Neural progenitor cell (in vitro differentiated cells): ENCODE results near the gene CALB2.

Source experiments
- EZH2 ChIP-seq: fragments of 200-600 bp; sonication (generic); IDR thresholded peaks from 2 replicates; pipeline ENCODE4 v1.6.1; 2017; ENCODE audit warnings: antibody characterized with exemption, mild to moderate bottlenecking, moderate library complexity
- TF ChIP-seq, protein P1 (sequence below): fragments of 200-600 bp; sonication (generic); IDR thresholded peaks from 2 replicates; pipeline ENCODE4 v1.5.1; 2017; ENCODE audit warnings: antibody characterized with exemption, mild to moderate bottlenecking

DNA sequence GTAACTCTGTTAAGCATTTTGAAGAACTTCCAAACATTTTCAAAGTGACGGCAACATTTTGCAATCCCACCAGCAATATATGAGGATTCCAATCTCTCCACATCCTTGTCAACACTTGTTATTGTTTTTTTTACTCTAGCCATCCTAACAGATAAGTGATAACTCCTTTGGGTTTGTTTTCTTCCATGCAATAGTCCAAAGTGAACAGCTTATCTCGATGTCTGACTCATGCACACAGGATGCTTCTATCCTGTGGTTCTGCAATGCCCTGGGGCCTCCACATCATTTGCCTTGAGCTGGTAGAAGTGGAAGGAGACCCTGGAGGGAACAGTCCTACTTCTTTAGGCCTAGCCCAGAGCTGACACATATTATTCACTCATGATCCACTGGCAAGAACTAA is 70.4 kb downstream of the CALB2 start:
- no peak for TF ChIP-seq EZH2
- TF ChIP-seq, protein P1, sequence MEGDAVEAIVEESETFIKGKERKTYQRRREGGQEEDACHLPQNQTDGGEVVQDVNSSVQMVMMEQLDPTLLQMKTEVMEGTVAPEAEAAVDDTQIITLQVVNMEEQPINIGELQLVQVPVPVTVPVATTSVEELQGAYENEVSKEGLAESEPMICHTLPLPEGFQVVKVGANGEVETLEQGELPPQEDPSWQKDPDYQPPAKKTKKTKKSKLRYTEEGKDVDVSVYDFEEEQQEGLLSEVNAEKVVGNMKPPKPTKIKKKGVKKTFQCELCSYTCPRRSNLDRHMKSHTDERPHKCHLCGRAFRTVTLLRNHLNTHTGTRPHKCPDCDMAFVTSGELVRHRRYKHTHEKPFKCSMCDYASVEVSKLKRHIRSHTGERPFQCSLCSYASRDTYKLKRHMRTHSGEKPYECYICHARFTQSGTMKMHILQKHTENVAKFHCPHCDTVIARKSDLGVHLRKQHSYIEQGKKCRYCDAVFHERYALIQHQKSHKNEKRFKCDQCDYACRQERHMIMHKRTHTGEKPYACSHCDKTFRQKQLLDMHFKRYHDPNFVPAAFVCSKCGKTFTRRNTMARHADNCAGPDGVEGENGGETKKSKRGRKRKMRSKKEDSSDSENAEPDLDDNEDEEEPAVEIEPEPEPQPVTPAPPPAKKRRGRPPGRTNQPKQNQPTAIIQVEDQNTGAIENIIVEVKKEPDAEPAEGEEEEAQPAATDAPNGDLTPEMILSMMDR, result no peak
